ENCODE data around the gene PPM1M.

PPM1M gene

DNA sequence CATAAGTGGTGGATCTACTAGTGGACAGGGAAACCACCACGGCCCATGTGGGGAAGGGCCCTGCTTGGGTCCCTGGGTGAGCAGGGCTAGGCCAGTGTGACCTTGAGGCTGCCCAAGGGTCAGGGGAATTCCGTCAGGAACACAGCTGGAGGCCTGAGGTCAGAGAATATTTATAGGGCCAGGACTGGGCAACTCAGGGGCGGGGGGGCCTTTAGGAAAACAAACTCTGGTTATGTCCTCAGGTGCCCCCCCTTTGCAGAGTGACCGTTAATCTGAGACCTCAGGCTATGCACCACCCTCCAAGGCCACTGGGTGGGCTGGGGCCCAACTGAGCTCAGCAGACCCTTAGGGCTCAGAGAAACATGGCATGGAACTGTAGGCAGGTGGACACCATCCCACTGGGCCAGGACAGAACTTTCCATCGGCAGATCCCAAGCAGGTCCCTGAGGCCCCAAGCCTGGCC is 9.1 kb upstream of the PPM1M start:
- H3K36me3 Mint-ChIP-seq (ENCODE audit: low read depth): peaks cover 4% of the 10 kb centered on the region
- TF ChIP-seq, protein P1, sequence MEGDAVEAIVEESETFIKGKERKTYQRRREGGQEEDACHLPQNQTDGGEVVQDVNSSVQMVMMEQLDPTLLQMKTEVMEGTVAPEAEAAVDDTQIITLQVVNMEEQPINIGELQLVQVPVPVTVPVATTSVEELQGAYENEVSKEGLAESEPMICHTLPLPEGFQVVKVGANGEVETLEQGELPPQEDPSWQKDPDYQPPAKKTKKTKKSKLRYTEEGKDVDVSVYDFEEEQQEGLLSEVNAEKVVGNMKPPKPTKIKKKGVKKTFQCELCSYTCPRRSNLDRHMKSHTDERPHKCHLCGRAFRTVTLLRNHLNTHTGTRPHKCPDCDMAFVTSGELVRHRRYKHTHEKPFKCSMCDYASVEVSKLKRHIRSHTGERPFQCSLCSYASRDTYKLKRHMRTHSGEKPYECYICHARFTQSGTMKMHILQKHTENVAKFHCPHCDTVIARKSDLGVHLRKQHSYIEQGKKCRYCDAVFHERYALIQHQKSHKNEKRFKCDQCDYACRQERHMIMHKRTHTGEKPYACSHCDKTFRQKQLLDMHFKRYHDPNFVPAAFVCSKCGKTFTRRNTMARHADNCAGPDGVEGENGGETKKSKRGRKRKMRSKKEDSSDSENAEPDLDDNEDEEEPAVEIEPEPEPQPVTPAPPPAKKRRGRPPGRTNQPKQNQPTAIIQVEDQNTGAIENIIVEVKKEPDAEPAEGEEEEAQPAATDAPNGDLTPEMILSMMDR (IDR thresholded peaks at IDR 0.05): no peak
- no peak overlapping the region for H3K27ac Mint-ChIP-seq
- no peaks in the 10 kb centered on the region for H3K9me3 Mint-ChIP-seq
- peaks cover 52% of the 10 kb centered on the region for H3K4me1 Mint-ChIP-seq
- DNase-seq: no peak
- no peaks in the 10 kb centered on the region for H3K27me3 Mint-ChIP-seq (ENCODE audit: low read depth, poor library complexity)
- no peak overlapping the region for H3K4me3 Mint-ChIP-seq

DNA sequence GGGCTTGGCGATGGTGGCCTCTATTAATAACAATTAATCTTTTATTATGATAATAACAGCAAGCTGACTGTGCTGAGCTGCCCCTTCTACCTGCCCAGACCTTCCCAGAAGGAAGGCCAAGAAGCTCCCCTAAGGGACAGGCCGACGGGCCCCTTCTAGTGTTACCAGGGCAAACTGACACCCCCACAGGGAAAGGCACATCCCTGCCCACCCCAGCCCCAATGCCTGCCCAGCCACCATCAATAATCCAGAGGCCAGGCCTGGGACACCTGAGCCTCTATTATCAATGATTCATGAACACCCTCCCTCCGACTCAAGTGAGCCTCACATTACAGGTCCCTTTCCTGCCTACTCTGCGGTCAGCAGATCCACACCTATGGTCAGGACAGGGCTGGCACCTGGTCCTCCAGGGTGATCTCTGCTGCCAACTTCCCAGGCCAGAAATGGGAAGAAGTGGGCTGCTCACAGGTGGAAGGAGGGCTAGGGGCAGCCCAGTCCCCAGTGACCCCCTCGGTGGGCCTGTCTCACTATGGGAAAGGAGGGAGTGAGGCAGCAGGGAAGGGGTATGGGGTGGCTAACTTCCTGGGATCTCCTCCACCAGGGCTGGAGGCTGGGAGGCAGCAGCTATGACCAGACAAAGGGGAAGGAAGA is 8.4 kb upstream of the PPM1M start:
- Mint-ChIP-seq H3K27ac (no peak overlapping the region), H3K27me3 (ENCODE audit: low read depth, poor library complexity) (peaks cover under 1% of the 10 kb centered on the region), H3K4me1 (peaks cover 52% of the 10 kb centered on the region), H3K9me3 (no peaks in the 10 kb centered on the region), H3K36me3 (ENCODE audit: low read depth) (peaks cover 6% of the 10 kb centered on the region), H3K4me3 (peak overlapping the region; percentile 50)
- TF ChIP-seq, protein P1 (IDR thresholded peaks at IDR 0.05): no peak
- DNase-seq: no peak

DNA sequence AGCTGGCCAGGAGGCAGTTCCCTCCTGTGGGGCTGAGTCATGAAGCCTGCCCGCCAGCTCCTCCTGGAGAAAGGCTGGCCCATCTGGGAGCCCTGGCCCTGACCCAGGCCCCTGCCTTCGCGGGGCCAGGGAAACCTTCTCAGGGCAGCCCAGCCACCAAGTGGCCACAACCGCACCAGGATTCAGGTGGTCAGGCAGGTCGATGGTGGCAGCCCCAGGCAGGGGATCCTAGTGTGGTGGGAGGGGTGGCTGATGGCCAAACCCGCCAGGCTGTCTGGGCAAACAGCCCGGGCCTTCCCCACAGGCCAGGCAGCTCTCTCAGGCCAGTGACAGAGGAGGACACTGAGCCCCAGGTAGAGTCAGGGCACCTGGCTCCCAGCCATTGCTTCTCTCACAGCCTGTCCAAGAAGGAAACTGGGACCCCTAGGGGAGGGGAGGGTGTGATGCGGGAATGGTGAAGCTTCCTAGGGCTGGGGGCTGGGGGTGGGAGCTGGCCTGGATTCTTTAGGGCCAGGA is 7.8 kb upstream of the PPM1M start:
- Mint-ChIP-seq H3K36me3 (ENCODE audit: low read depth) (peaks cover 7% of the 10 kb centered on the region), H3K4me3 (peak overlapping the region; percentile 91), H3K4me1 (peaks cover 52% of the 10 kb centered on the region), H3K27me3 (ENCODE audit: low read depth, poor library complexity) (peaks cover 6% of the 10 kb centered on the region), H3K27ac (no peak overlapping the region), H3K9me3 (no peaks in the 10 kb centered on the region)
- no peak for DNase-seq
- TF ChIP-seq, protein P1 (IDR thresholded peaks at IDR 0.05): no peak

DNA sequence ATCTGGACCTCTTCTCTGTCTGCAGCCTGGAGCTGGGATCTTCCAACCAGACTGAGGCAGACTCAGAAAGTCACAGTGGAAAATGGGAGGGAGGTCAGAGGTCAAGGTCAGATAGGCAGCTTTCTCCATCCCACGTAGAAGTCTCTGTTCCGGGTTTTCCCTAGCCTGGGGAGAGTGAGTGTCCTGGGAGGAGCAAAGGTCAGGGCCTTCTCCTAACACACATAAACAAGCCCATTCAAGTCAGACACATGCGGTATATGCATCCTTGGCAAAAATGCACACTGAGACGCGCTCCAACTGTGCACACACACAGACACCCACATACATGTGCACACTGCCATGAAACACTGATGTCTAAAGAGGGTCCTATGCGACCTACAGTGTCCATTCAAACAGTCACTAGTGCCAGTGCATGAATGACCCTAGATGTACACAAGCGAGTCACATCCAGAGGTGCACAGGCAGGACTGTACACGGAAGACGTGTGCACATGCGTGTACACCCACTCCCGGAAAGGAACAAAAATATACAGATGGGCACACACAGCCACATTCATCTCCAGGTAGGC is 7.3 kb upstream of the PPM1M start:
- peak overlapping the region; percentile 91 for H3K4me3 Mint-ChIP-seq
- H3K27me3 Mint-ChIP-seq (ENCODE audit: low read depth, poor library complexity): peaks cover 12% of the 10 kb centered on the region
- H3K9me3 Mint-ChIP-seq: peaks cover 4% of the 10 kb centered on the region
- DNase-seq: no peak
- peaks cover 7% of the 10 kb centered on the region for H3K36me3 Mint-ChIP-seq (ENCODE audit: low read depth)
- TF ChIP-seq, protein P1 (IDR thresholded peaks at IDR 0.05): no peak
- H3K4me1 Mint-ChIP-seq: peaks cover 52% of the 10 kb centered on the region
- no peak overlapping the region for H3K27ac Mint-ChIP-seq

DNA sequence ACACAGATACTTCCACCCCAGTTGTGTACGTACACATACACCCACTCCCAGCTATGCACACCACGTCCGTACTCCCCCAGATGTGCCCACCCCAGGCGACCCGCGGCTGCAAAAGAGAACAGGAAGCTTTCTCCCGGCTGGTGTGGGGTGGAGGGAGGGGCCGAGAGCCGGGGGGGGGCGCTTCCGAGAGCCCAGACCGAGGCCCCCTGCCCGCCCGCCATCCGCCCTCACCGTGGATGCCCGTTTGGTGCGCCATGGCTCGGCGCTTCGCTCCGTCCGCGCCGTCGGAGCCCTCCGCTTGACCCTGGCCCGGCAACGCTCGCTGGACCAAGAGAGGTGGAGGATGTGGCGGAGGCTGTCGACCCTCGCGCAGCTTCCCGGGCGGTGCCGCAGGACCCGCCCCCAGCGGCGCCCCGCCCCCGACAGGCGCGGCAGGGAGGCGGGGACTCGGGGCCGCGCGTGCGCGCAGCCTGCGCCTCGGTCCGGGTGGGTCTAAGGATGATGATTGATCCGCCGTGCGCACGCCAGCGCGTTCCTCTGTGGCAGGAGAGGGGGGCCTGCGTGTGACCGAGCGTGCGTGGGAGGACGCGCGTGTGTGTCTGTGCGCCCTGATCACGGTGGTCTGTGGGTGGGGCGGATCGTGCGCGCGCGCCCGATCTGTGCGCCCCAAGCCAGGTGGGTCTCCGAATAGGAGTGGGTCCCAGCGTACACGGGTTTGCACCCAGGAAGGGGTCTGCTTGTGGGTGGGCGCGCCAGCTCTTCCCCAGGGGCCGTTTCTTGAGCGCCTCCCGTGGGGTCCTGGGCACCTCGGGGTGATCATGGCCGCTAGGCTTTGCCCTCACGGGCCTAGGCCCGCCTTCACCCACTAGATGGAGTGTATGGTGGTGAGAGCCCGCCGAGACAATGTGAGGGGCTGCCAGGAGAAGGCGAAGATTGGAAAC is 6.5 kb upstream of the PPM1M start, which contains the start of gene TWF2:
TSS of gene TWF2 (minus strand) at position 398 of the 941 bp plus-strand sequence. CDS start at position 256, 142 bp downstream.
- H3K9me3 Mint-ChIP-seq: peaks cover 7% of the 10 kb centered on the region
- peaks cover 7% of the 10 kb centered on the region for H3K36me3 Mint-ChIP-seq (ENCODE audit: low read depth)
- peaks cover 52% of the 10 kb centered on the region for H3K4me1 Mint-ChIP-seq
- peak; percentile 90 for DNase-seq
- H3K27me3 Mint-ChIP-seq (ENCODE audit: low read depth, poor library complexity): peaks cover 19% of the 10 kb centered on the region
- TF ChIP-seq, protein P1 (IDR thresholded peaks at IDR 0.05): no peak
- peak within 1 kb of the TSS; percentile 61 for H3K27ac Mint-ChIP-seq
- H3K4me3 Mint-ChIP-seq: peak within 1 kb of the TSS; percentile 91
